A673 (cell line): ENCODE measurements around the gene ZNF442. TPM values are rescaled to one million over a fixed set of nuclear protein-coding genes. Genes with fewer than 3 reads are reported as not detected.

Source experiments
- BruUV-seq: library from RNA; stranded (reverse); fragments of 400-500 nt; replicated peaks from 2 replicates; lab custom pipeline; 2021; lab: Mats Ljungman, UMichigan
- CTCF ChIA-PET: fragments of 300-600 bp; sonication (Branson Sonifier 250); formaldehyde crosslinking; loops from one replicate; lab custom pipeline; 2022; ENCODE audit warnings: antibody characterized with exemption; lab: Charles Lee
- POLR2A ChIA-PET: fragments of 300-600 bp; sonication (Branson Sonifier 250); formaldehyde crosslinking; loops from one replicate; lab custom pipeline; 2022; ENCODE audit warnings: antibody characterized with exemption; ENCODE audit not compliant: low non-redundant PET; lab: Charles Lee
- DNase-seq: peaks from one replicate; pipeline ENCODE4 v3.0.0-alpha.2; 2015; ENCODE audit warnings: low spot score
- H3K27ac ChIP-seq: fragments of 200-600 bp; sonication (generic); 2 replicates; pipeline ENCODE4 v1.5.1; 2016; ENCODE audit warnings: mixed run types, low read depth, mild to moderate bottlenecking, mixed read lengths, antibody characterized with exemption, low read length; ENCODE audit not compliant: poor library complexity, severe bottlenecking
- H3K27me3 ChIP-seq: fragments of 200-600 bp; sonication (generic); replicated peaks from 2 replicates; pipeline ENCODE4 v1.6.1; 2017; ENCODE audit warnings: mixed run types, low read depth, mild to moderate bottlenecking, mixed read lengths, antibody characterized with exemption, low read length; ENCODE audit not compliant: insufficient read depth, poor library complexity
- H3K36me3 ChIP-seq: fragments of 200-600 bp; sonication (generic); 2 replicates; pipeline ENCODE4 v1.6.1; 2016; ENCODE audit warnings: mixed run types, mild to moderate bottlenecking, mixed read lengths, antibody characterized with exemption, low read length; ENCODE audit not compliant: insufficient read depth, poor library complexity, severe bottlenecking
- H3K4me1 ChIP-seq: fragments of 200-600 bp; sonication (generic); 2 replicates; pipeline ENCODE4 v1.6.1; 2017; ENCODE audit warnings: mixed run types, mild to moderate bottlenecking, mixed read lengths, antibody characterized with exemption, low read length; ENCODE audit not compliant: insufficient read depth, poor library complexity, severe bottlenecking
- H3K4me3 ChIP-seq: fragments of 200-600 bp; sonication (generic); 2 replicates; pipeline ENCODE4 v1.5.1; 2016; ENCODE audit warnings: low read depth, mixed run types, mild to moderate bottlenecking, mixed read lengths, low read length; ENCODE audit not compliant: poor library complexity, severe bottlenecking
- H3K9me3 ChIP-seq: fragments of 200-600 bp; sonication (generic); 2 replicates; pipeline ENCODE4 v1.6.1; 2016; ENCODE audit warnings: mixed run types, low read depth, mild to moderate bottlenecking, mixed read lengths, antibody characterized with exemption, low read length; ENCODE audit not compliant: poor library complexity, severe bottlenecking
- CTCF ChIP-seq: fragments of 300-800, 200-600 bp; sonication (generic); conservative IDR thresholded peaks from 2 replicates; pipeline ENCODE4 v1.5.1; 2017; ENCODE audit warnings: low read depth, mild to moderate bottlenecking, antibody characterized with exemption, low read length, moderate library complexity, mixed read lengths
- EZH2 ChIP-seq: fragments of 200-600 bp; sonication (generic); IDR thresholded peaks from 2 replicates; pipeline ENCODE4 v1.6.1; 2017; ENCODE audit warnings: borderline replicate concordance, low read depth, mild to moderate bottlenecking, mixed read lengths, antibody characterized with exemption, low read length; ENCODE audit not compliant: poor library complexity, severe bottlenecking
- intact Hi-C: fragments of 100-400 bp; cut with micrococcal nuclease; formaldehyde crosslinking; loops from one replicate; pipeline ENCODE4 v1.10.0; 2022; ENCODE audit not compliant: unreplicated experiment
- total RNA-seq: library from RNA; stranded (reverse); gene quantifications from 2 replicates; pipeline ENCODE4 v1.2.3, GENCODE V29; 2021

Gene ZNF442
- total RNA-seq, 1 experiment from 2014 or later = 0.86 TPM

DNA sequence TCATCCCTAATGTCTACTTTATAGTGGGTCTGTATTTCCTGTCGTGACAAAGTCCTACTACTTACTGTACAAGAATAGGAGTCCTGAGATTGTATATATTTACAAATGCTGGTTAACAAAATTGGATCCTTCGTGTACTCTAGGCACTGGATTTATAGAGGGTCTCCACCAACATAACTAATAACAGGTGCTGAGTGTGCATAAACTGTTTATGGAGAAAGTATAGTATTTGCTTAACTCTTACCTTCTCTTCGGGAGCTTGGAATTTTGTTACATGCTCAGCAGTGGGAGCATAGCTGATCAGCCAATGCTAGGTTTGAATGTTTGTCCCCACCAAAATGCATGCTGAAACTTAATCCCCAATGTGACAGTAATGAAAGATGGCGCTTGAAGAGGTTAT is 12.1 kb downstream of the ZNF442 start:
- BruUV-seq = no TSS peak

DNA sequence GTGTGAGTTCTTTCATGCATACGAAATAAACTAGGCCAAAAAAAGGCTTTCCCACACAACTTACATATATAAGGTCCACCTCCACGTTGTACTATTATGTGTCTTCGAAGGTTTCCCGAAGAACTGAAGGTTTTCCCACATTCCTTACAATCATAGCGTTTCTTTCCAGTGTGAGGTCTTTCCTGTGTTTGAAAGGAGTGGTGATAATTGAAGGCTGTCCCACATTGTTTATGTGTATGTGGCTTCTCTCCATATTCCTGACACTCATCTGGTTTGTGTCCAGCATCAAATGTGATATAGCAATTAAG is 14.6 kb downstream of the ZNF442 start:
- peaks cover 33% of the 10 kb centered on the region for H3K9me3 ChIP-seq
- intact Hi-C loops = no loop called here
- POLR2A ChIA-PET = no interaction called here
- no peak overlapping the region for H3K4me3 ChIP-seq
- H3K4me1 ChIP-seq = no peaks in the 10 kb centered on the region
- no peak overlapping the region for H3K27ac ChIP-seq
- DNase-seq = no peak
- CTCF ChIA-PET = no interaction called here
- TF ChIP-seq CTCF = no peak
- no peak for TF ChIP-seq EZH2
- no peaks in the 10 kb centered on the region for H3K36me3 ChIP-seq
- no peaks in the 10 kb centered on the region for H3K27me3 ChIP-seq
- BruUV-seq = no TSS peak

More for the DNA sequence above, 12.1 kb downstream of the ZNF442 start:
- no peak overlapping the region for H3K27ac ChIP-seq
- intact Hi-C loops = no loop called here
- no peak overlapping the region for H3K4me3 ChIP-seq
- ChIA-PET POLR2A (no interaction called here), CTCF (no interaction called here)
- H3K4me1 ChIP-seq = no peaks in the 10 kb centered on the region
- no peaks in the 10 kb centered on the region for H3K27me3 ChIP-seq
- DNase-seq = no peak
- no peak for TF ChIP-seq CTCF
- peaks cover 34% of the 10 kb centered on the region for H3K9me3 ChIP-seq
- no peaks in the 10 kb centered on the region for H3K36me3 ChIP-seq

GRCh38 chr19:12350185-12350889 is 15.1 kb downstream of the ZNF442 start:
- intact Hi-C loops = no loop called here
- H3K27me3 ChIP-seq = no peaks in the 10 kb centered on the region
- BruUV-seq = no TSS peak
- no peak for DNase-seq
- ChIA-PET CTCF (no interaction called here), POLR2A (no interaction called here)
- no peaks in the 10 kb centered on the region for H3K36me3 ChIP-seq
- no peak overlapping the region for H3K4me3 ChIP-seq
- TF ChIP-seq CTCF = no peak
- no peak for TF ChIP-seq EZH2
- no peak overlapping the region for H3K27ac ChIP-seq
- no peaks in the 10 kb centered on the region for H3K4me1 ChIP-seq
- H3K9me3 ChIP-seq = peaks cover 38% of the 10 kb centered on the region
